Common myeloid progenitor, CD34-positive (primary cell): ENCODE measurements around the gene SCMH1.
A peak's percentile ranks its signal among the peaks of the same experiment; 100 is the strongest.

ENCODE experiments used
- CTCF ChIA-PET: fragments of 350-600 bp; sonication (Branson Sonifier 250); formaldehyde crosslinking; loops from one replicate; lab custom pipeline; 2021; ENCODE audit warnings: antibody characterized with exemption; lab: Charles Lee
- POLR2A ChIA-PET: fragments of 350-600 bp; sonication (Branson Sonifier 250); formaldehyde crosslinking; loops from one replicate; lab custom pipeline; 2021; ENCODE audit warnings: antibody characterized with exemption; lab: Charles Lee
- DNase-seq, 3 donors: peaks; one replicate each; pipeline versions ENCODE4 v3.0.0 to v3.0.0-alpha.2; 2013
- H3K27ac ChIP-seq, 2 experiments: 1 replicate in 1 of 2; 2 replicates in 1 of 2; pipeline ENCODE4 v1.7.0; 2013; ENCODE audit warnings: inconsistent platforms in 2 of 2, low read length in 2 of 2, mild to moderate bottlenecking in 2 of 2, low read depth in 1 of 2, moderate library complexity in 1 of 2; ENCODE audit not compliant: severe bottlenecking in 2 of 2, insufficient read depth in 1 of 2, poor library complexity in 1 of 2
- H3K27me3 ChIP-seq, 5 experiments: replicated peaks in 2 of 5; 1 replicate in 3 of 5; 2 replicates in 2 of 5; pipeline versions ENCODE4 v1.6.1 to v1.7.0; 2013; ENCODE audit warnings: low read length in 4 of 5, mild to moderate bottlenecking in 2 of 5, moderate library complexity in 2 of 5, inconsistent platforms in 1 of 5; ENCODE audit not compliant: insufficient read depth in 5 of 5, control insufficient read depth in 4 of 5
- H3K36me3 ChIP-seq, 4 experiments: 1 replicate in 2 of 4; 2 replicates in 2 of 4; pipeline versions ENCODE4 v1.6.1 to v1.7.0; 2013; ENCODE audit warnings: low read length in 3 of 4, control low read depth in 1 of 4, mild to moderate bottlenecking in 1 of 4; ENCODE audit not compliant: control insufficient read depth in 4 of 4, insufficient read depth in 4 of 4
- H3K4me1 ChIP-seq, 4 experiments: 1 replicate in 3 of 4; 2 replicates in 1 of 4; pipeline versions ENCODE4 v1.6.1 to v1.7.1; 2013; ENCODE audit warnings: low read length in 3 of 4, mild to moderate bottlenecking in 3 of 4, control low read depth in 1 of 4, inconsistent platforms in 1 of 4, moderate library complexity in 1 of 4; ENCODE audit not compliant: control insufficient read depth in 4 of 4, insufficient read depth in 4 of 4; ENCODE audit errors: control extremely low read depth in 1 of 4
- H3K4me3 ChIP-seq, 7 experiments: 1 replicate in 4 of 7; 2 replicates in 3 of 7; pipeline versions ENCODE4 v1.5.1 to v1.7.0; 2013; ENCODE audit warnings: mild to moderate bottlenecking in 7 of 7, low read length in 6 of 7, moderate library complexity in 6 of 7, inconsistent platforms in 2 of 7, low read depth in 2 of 7, control low read depth in 1 of 7; ENCODE audit not compliant: insufficient read depth in 4 of 7, control insufficient read depth in 1 of 7; ENCODE audit errors: extremely low read depth in 1 of 7
- H3K9me3 ChIP-seq, 5 experiments: 1 replicate in 4 of 5; 2 replicates in 1 of 5; pipeline versions ENCODE4 v1.6.1 to v1.7.1; 2013; ENCODE audit warnings: low read length in 4 of 5, mild to moderate bottlenecking in 2 of 5, inconsistent platforms in 1 of 5, low read depth in 1 of 5, moderate library complexity in 1 of 5; ENCODE audit not compliant: control insufficient read depth in 4 of 5, insufficient read depth in 2 of 5; ENCODE audit errors: control extremely low read depth in 1 of 5
- WGBS: methylation state at CpG from one replicate; pipeline ENCODE4 v1.1.5; 2013; ENCODE audit not compliant: insufficient coverage; 5-methylcytosine and 5-hydroxymethylcytosine counted together

Gene SCMH1

GRCh38 chr1:41108696-41109275 lies 133.3 kb downstream of the SCMH1 start:
- CTCF ChIA-PET, result interaction anchor here (1.2 kb wide), 1 partner anchor 22 kb away, joined by 3 read pairs; no protein-coding TSS in a partner anchor

DNA sequence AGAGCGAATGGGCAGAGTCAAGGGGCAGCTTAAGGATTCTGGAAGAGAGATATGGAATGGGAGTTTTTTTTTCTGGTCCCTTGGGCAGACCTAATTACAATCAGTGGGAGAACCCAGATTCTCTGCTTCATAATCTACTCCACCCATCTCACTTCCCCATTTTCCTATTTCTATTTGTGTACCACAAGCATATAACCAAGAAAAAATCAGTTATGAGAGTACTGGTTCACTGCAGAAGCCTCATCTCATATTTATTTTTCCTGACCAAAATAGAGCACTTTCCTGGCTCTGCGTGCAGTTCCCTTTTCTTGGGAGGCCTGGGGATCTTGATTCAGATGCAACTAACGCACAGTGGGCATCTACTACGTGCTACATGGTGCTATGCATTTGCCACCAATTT lies 138.3 kb downstream of the SCMH1 start:
- CTCF ChIA-PET, result no interaction called here
- no peak overlapping the region for H3K4me3 ChIP-seq
- no peak overlapping the region for H3K27ac ChIP-seq
- POLR2A ChIA-PET, result no interaction called here
- no peaks in the 10 kb centered on the region for H3K9me3 ChIP-seq
- H3K4me1 ChIP-seq, result peaks cover 0 to 4% (median 2%) of the 10 kb centered on the region in 4 experiments
- DNase-seq, result peak in 1 of 3 donors; percentile 11
- peaks cover 0 to 30% (median 8%) of the 10 kb centered on the region in 4 experiments for H3K36me3 ChIP-seq
- WGBS, result 0% methylated on average over 1 of the region's 4 CpGs
- H3K27me3 ChIP-seq, result no peaks in the 10 kb centered on the region

More at GRCh38 chr1:41108696-41109275, 133.3 kb downstream of the SCMH1 start:
- DNase-seq, result no peak
- H3K27ac ChIP-seq, result no peak overlapping the region
- H3K9me3 ChIP-seq, result no peaks in the 10 kb centered on the region
- POLR2A ChIA-PET, result no interaction called here
- 100% methylated on average over 1 of the region's 1 CpG for WGBS
- H3K4me1 ChIP-seq, result peaks cover 0 to 4% (median 2%) of the 10 kb centered on the region in 4 experiments
- H3K36me3 ChIP-seq, result peaks cover 5 to 54% (median 29%) of the 10 kb centered on the region in 4 experiments
- H3K27me3 ChIP-seq, result no peaks in the 10 kb centered on the region
- no peak overlapping the region for H3K4me3 ChIP-seq

DNA sequence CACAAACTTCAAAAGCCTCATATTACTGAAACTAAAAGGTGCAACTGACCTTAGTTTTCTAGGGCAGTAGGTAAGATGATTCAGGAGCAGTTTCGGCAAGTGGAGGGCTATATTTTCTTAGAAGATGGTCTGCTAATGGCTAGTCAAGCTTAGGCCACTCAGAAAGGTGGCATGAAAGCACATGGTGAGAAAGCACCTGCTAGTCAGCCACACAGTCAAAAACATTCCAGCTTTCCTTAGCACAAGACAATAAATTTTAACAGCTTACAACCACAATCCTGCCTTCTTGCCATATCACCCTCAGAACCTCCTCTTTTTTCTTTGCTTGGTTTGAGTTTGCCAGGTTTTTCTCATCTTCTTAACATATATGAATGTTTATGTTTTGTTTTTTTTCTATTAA lies 139.5 kb downstream of the SCMH1 start:
- ChIA-PET CTCF (no interaction called here), POLR2A (no interaction called here)

DNA sequence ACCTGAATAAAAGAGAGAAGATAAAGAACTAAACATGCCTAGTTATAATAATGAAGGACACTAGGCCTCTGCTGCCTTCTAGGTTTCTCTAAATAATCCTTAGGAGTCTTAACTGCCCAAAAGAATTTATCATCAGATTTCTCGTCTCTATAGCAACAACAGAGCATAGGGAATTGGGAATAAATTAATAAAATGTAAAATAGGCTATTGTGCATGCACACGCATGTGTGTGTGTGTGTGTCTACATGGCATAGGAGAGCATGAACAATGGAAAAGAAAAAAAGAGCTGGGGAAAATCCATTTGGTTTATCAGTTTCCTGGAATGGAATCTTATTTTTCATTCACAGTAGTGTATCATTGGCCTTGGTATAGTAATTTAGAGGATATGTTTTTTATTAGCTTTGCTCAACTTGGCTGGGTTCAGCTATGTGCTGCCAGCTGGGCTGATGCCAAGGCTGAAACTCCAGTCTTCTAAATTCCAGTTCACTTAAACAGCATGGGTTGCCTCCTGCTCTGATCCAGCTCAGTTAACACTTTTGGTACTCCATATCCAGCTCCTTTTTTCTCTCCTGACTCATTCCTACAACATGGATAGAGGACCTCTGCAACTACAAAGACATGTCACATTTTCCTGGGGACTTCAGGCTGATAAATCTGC lies 140.0 kb downstream of the SCMH1 start:
- ChIA-PET CTCF (no interaction called here), POLR2A (interaction anchor here (0.6 kb wide), 1 partner anchor 92 kb away, joined by 3 read pairs; no protein-coding TSS in a partner anchor)
- no peak overlapping the region for H3K27ac ChIP-seq
- H3K36me3 ChIP-seq, result peaks cover 0 to 19% (median 5%) of the 10 kb centered on the region in 4 experiments
- H3K27me3 ChIP-seq, result no peaks in the 10 kb centered on the region
- H3K4me1 ChIP-seq, result peaks cover 0 to 4% (median 2%) of the 10 kb centered on the region in 4 experiments
- H3K9me3 ChIP-seq, result no peaks in the 10 kb centered on the region
- 100% methylated on average over 1 of the region's 2 CpGs for WGBS
- no peak overlapping the region for H3K4me3 ChIP-seq
- DNase-seq, result no peak

More for the DNA sequence above, 139.5 kb downstream of the SCMH1 start:
- H3K4me1 ChIP-seq, result peaks cover 0 to 4% (median 2%) of the 10 kb centered on the region in 4 experiments
- 100% methylated on average over 1 of the region's 1 CpG for WGBS
- peaks cover 0 to 23% (median 6%) of the 10 kb centered on the region in 4 experiments for H3K36me3 ChIP-seq
- H3K4me3 ChIP-seq, result no peak overlapping the region
- H3K9me3 ChIP-seq, result no peaks in the 10 kb centered on the region
- H3K27ac ChIP-seq, result no peak overlapping the region
- H3K27me3 ChIP-seq, result no peaks in the 10 kb centered on the region
- no peak for DNase-seq

GRCh38 chr1:41101076-41101475 lies 141.0 kb downstream of the SCMH1 start:
- WGBS, result 100% methylated on average over 1 of the region's 1 CpG
- no peak overlapping the region for H3K27ac ChIP-seq
- CTCF ChIA-PET, result no interaction called here
- POLR2A ChIA-PET, result no interaction called here
- peaks cover 0 to 4% (median 2%) of the 10 kb centered on the region in 4 experiments for H3K4me1 ChIP-seq
- H3K27me3 ChIP-seq, result no peaks in the 10 kb centered on the region
- H3K9me3 ChIP-seq, result no peaks in the 10 kb centered on the region
- DNase-seq, result no peak
- H3K36me3 ChIP-seq, result peaks cover 0 to 22% (median 7%) of the 10 kb centered on the region in 4 experiments
- no peak overlapping the region for H3K4me3 ChIP-seq

GRCh38 chr1:41100170-41100569 lies 141.9 kb downstream of the SCMH1 start:
- Histone ChIP-seq H3K9me3 (no peaks in the 10 kb centered on the region), H3K4me3 (no peak overlapping the region), H3K27ac (no peak overlapping the region), H3K4me1 (peaks cover 0 to 4% (median 2%) of the 10 kb centered on the region in 4 experiments), H3K27me3 (no peaks in the 10 kb centered on the region), H3K36me3 (peaks cover 0 to 25% (median 7%) of the 10 kb centered on the region in 4 experiments)
- DNase-seq, result no peak
- 90% methylated on average over 2 of the region's 4 CpGs for WGBS
- POLR2A ChIA-PET, result no interaction called here
- CTCF ChIA-PET, result no interaction called here
